Nephron (organoid): ENCODE data around the gene ERVK3-1.

Experiments
- H3K27ac Mint-ChIP-seq, 3 experiments: 2 replicates each; pipeline ENCODE4 v1.8.0; 2020; ENCODE audit warnings: mixed read lengths in 3 of 3, mild to moderate bottlenecking in 2 of 3, moderate library complexity in 1 of 3
- H3K27me3 Mint-ChIP-seq: 2 replicates; pipeline ENCODE4 v1.8.0; 2021; ENCODE audit warnings: low read depth, mild to moderate bottlenecking, moderate library complexity, mixed read lengths
- H3K36me3 Mint-ChIP-seq: 2 replicates; pipeline ENCODE4 v1.8.0; 2020; ENCODE audit warnings: low read depth, mixed read lengths
- H3K4me1 Mint-ChIP-seq: 2 replicates; pipeline ENCODE4 v1.8.0; 2020; ENCODE audit warnings: mixed read lengths
- H3K4me3 Mint-ChIP-seq, 3 experiments: 2 replicates each; pipeline ENCODE4 v1.8.0; 2020; ENCODE audit warnings: mild to moderate bottlenecking in 3 of 3, mixed read lengths in 3 of 3, moderate library complexity in 2 of 3
- H3K9me3 Mint-ChIP-seq: 2 replicates; pipeline ENCODE4 v1.8.0; 2020; ENCODE audit warnings: mixed read lengths
- TF ChIP-seq, protein P1 (sequence below), 3 experiments: fragments of 200-600 bp; sonication (generic); IDR thresholded peaks; one replicate each; pipeline ENCODE4 v1.5.0; 2021; ENCODE audit warnings: antibody characterized with exemption in 3 of 3; ENCODE audit not compliant: unreplicated experiment in 3 of 3

ERVK3-1 gene

DNA sequence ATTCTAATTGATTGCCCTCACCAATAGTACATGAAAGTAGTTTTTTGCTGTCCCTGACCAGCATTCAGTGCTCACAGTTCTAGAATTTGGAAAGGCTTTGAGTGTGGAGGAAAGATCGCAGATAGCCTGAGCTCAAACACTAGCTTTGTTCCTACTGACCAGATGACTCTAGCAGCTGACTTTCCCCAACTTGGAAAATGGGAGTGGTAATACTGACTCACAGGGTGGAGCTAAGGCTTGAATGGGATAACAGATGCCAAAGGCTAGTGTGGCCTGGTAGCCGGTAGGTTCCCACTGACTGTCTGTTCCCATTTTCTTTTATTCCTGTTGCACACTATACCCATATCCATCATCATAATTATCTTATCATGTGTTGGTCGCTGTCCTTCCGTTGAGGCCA lies 25.3 kb downstream of the ERVK3-1 start:
- peaks cover 7% of the 10 kb centered on the region for H3K36me3 Mint-ChIP-seq
- peaks cover 9% of the 10 kb centered on the region for H3K4me1 Mint-ChIP-seq
- no peaks in the 10 kb centered on the region for H3K27me3 Mint-ChIP-seq
- peak overlapping the region in 2 of 3 experiments; percentile 34 to 41 for H3K27ac Mint-ChIP-seq
- H3K9me3 Mint-ChIP-seq, result no peaks in the 10 kb centered on the region
- TF ChIP-seq, protein P1, sequence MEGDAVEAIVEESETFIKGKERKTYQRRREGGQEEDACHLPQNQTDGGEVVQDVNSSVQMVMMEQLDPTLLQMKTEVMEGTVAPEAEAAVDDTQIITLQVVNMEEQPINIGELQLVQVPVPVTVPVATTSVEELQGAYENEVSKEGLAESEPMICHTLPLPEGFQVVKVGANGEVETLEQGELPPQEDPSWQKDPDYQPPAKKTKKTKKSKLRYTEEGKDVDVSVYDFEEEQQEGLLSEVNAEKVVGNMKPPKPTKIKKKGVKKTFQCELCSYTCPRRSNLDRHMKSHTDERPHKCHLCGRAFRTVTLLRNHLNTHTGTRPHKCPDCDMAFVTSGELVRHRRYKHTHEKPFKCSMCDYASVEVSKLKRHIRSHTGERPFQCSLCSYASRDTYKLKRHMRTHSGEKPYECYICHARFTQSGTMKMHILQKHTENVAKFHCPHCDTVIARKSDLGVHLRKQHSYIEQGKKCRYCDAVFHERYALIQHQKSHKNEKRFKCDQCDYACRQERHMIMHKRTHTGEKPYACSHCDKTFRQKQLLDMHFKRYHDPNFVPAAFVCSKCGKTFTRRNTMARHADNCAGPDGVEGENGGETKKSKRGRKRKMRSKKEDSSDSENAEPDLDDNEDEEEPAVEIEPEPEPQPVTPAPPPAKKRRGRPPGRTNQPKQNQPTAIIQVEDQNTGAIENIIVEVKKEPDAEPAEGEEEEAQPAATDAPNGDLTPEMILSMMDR (IDR thresholded peaks at IDR 0.05; ENCODE audit: unreplicated experiment in 3 of 3), result no peak
- peak overlapping the region; percentile 7 to 77 (median 22) for H3K4me3 Mint-ChIP-seq

DNA sequence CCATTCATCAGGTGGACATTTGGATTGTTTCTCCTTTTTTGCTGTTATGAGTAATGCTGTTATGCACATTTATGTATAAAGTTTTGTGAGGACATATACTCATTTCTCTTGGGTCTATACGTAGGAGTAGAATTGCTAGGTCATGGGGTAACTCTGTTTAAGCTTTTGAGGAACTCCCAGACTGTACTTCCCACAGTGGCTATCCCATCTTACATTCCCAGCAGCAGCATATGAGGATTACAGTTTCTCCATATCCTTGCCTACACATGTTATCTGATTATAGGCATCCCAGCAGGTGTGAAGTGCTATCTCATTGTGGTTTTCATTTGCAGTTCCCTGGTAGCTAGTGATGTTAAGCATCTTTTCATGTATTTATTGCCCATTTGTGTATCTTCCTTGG lies 27.5 kb downstream of the ERVK3-1 start:
- no peaks in the 10 kb centered on the region for H3K9me3 Mint-ChIP-seq
- H3K27ac Mint-ChIP-seq, result no peak overlapping the region
- peaks cover 17% of the 10 kb centered on the region for H3K36me3 Mint-ChIP-seq
- TF ChIP-seq, protein P1 (IDR thresholded peaks at IDR 0.05; ENCODE audit: unreplicated experiment in 3 of 3), result no peak
- H3K27me3 Mint-ChIP-seq, result no peaks in the 10 kb centered on the region
- no peak overlapping the region for H3K4me3 Mint-ChIP-seq
- H3K4me1 Mint-ChIP-seq, result peaks cover 9% of the 10 kb centered on the region

DNA sequence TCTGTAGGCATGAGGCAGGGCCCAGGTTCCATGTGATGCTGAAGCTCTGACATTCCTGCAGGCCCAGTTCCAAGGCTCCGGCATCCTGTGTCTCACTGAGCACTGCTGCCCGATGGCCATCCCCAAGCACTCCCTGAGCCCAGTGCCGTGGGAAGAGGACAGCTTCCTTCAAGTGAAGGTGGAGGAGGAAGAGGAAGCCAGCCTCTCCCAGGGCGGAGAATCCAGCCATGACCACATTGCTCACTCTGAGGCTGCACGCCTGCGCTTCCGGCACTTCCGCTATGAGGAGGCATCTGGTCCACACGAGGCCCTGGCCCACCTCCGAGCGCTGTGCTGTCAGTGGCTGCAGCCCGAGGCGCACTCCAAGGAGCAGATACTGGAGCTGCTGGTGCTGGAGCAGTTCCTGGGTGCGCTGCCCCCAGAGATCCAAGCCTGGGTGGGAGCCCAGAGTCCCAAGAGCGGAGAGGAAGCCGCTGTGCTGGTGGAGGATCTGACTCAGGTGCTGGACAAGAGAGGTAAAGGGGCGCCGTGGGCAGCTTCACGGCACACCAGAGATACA lies 29.6 kb downstream of the ERVK3-1 start:
- H3K9me3 Mint-ChIP-seq, result no peaks in the 10 kb centered on the region
- peaks cover 37% of the 10 kb centered on the region for H3K36me3 Mint-ChIP-seq
- peaks cover 9% of the 10 kb centered on the region for H3K4me1 Mint-ChIP-seq
- no peak overlapping the region for H3K4me3 Mint-ChIP-seq
- H3K27me3 Mint-ChIP-seq, result no peaks in the 10 kb centered on the region
- TF ChIP-seq, protein P1 (IDR thresholded peaks at IDR 0.05; ENCODE audit: unreplicated experiment in 3 of 3), result no peak
- H3K27ac Mint-ChIP-seq, result no peak overlapping the region

DNA sequence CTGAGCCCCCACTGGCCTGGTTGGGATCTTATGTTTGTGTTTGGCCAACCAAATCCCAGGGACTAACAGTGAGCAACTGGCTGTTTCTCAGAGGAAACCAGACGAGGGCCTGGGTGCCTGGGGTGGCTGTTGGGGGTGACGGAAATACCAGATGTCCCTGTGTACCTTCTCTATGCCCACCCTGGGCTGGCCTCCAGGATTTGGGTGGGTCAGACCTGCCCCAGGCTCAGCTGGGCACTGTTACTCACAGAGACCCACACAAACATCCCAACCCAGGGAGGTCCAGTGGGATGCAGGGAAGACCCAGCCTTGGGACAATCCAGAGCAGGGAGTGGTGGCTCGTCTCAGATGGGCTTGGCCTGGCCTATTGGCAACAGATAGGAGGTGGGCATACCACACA lies 30.5 kb downstream of the ERVK3-1 start:
- Mint-ChIP-seq H3K36me3 (peaks cover 44% of the 10 kb centered on the region), H3K9me3 (no peaks in the 10 kb centered on the region), H3K4me3 (no peak overlapping the region), H3K27me3 (no peaks in the 10 kb centered on the region), H3K27ac (no peak overlapping the region), H3K4me1 (peaks cover 4% of the 10 kb centered on the region)
- TF ChIP-seq, protein P1 (IDR thresholded peaks at IDR 0.05; ENCODE audit: unreplicated experiment in 3 of 3), result no peak

DNA sequence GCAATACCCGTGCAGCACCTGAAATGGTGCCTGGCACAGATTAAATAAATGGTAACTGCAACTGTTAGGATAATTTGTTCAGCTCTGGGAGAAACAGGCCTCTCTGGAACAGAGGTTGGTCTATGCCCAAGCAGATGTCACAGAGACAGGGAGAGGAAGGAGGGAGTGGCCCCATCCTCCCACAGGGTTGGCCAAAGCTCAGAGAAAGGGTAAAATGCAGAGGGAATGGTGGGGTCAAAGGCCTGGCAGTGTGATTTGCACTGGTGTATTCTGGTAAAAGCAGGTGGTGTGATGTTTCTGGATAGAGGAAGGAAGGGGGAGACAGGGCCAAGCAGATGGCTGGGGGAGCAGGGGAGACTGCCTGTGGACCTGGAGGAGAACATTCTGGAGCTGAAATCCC lies 31.0 kb downstream of the ERVK3-1 start:
- H3K4me1 Mint-ChIP-seq, result no peaks in the 10 kb centered on the region
- H3K9me3 Mint-ChIP-seq, result no peaks in the 10 kb centered on the region
- H3K4me3 Mint-ChIP-seq, result no peak overlapping the region
- H3K36me3 Mint-ChIP-seq, result peaks cover 49% of the 10 kb centered on the region
- H3K27ac Mint-ChIP-seq, result no peak overlapping the region
- no peaks in the 10 kb centered on the region for H3K27me3 Mint-ChIP-seq
- TF ChIP-seq, protein P1 (IDR thresholded peaks at IDR 0.05; ENCODE audit: unreplicated experiment in 3 of 3), result no peak

DNA sequence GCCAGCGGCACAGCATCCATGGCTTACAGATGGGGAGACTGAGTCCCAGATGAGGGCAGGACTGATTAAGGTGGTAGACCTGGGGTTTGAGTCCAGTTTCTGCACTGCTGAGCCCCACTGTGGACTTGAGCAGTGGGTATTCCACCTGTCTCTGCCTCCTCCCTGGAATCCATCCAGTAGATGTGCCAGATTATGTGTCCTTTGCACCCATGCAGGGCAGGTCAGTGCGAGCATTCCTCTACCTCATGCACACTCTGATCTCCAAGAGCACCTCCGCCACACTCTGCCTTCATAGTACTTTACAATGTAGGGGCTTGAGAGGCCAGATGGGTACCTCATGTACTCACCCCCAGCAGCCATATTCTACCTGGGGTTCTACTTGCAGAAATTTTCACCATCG lies 31.6 kb downstream of the ERVK3-1 start:
- Mint-ChIP-seq H3K27ac (no peak overlapping the region), H3K36me3 (peaks cover 53% of the 10 kb centered on the region), H3K9me3 (no peaks in the 10 kb centered on the region), H3K4me3 (no peak overlapping the region), H3K27me3 (no peaks in the 10 kb centered on the region), H3K4me1 (no peaks in the 10 kb centered on the region)
- TF ChIP-seq, protein P1 (IDR thresholded peaks at IDR 0.05; ENCODE audit: unreplicated experiment in 3 of 3), result no peak
